ENCODE results near the gene MT1B.

MT1B gene

DNA sequence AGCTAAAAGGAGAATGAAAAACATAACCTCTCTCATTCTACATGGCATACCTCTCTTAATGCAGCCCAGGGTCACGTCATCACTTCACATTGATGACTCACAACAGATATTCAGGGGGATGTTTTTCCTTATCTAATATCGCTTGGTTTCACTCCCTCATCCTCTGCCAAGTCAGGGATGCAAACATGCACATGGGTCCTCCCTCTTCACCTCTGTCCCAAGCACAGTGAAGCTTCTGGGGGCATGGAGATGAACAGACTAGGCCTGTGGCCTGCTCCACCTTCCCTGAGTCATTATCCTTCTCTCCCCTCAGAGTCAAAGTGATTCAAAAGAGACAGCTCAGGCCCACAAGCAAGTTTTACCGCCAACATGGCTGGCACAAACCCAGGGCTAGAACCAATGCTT is 45.6 kb upstream of the MT1B start:
- H3K4me2 ChIP-seq (ENCODE audit: low read length, poor library complexity, severe bottlenecking), result no peak overlapping the region
- peak overlapping the region; percentile 71 to 80 for H3K4ac ChIP-seq (ENCODE audit: low read depth in 1 of 2, low read length in 2 of 2)
- peak overlapping the region; percentile 99 for H3K27ac ChIP-seq (ENCODE audit: low read length, poor library complexity, severe bottlenecking)
- peak overlapping the region; percentile 98 for H2BK5ac ChIP-seq (ENCODE audit: low read depth, low read length, poor library complexity, severe bottlenecking)
- H3K14ac ChIP-seq (ENCODE audit: low read length in 2 of 2), result no peak overlapping the region
- no peaks in the 10 kb centered on the region for H3K9me3 ChIP-seq (ENCODE audit: control insufficient read depth, low read length)
- WGBS, result 18% methylated on average over 3 of the region's 3 CpGs
- H4K91ac ChIP-seq (ENCODE audit: low read length), result peak overlapping the region; percentile 74
- peak overlapping the region; percentile 76 for H2AK5ac ChIP-seq (ENCODE audit: low read length, severe bottlenecking)
- H2BK12ac ChIP-seq (ENCODE audit: low read length in 2 of 2), result peak overlapping the region; percentile 94 to 98
- peak overlapping the region; percentile 40 to 81 for H3K18ac ChIP-seq (ENCODE audit: low read depth in 1 of 2, low read length in 2 of 2)
- peak overlapping the region; percentile 36 for H2BK120ac ChIP-seq (ENCODE audit: low read depth, low read length)
- peak overlapping the region; percentile 76 for H4K8ac ChIP-seq (ENCODE audit: low read length)
- H3K4me3 ChIP-seq (ENCODE audit: insufficient read depth in 1 of 2, low read depth in 1 of 2, low read length in 2 of 2), result peak overlapping the region in 1 of 2 experiments; percentile 69
- DNase-seq, result no peak
- H3K4me1 ChIP-seq (ENCODE audit: control insufficient read depth, insufficient read depth, low read depth, low read length), result peaks cover 27% of the 10 kb centered on the region
- no peaks in the 10 kb centered on the region for H3K27me3 ChIP-seq (ENCODE audit: control insufficient read depth in 1 of 2, insufficient read depth in 1 of 2, low read length in 2 of 2)
- no peaks in the 10 kb centered on the region for H3K36me3 ChIP-seq (ENCODE audit: control insufficient read depth in 1 of 2, insufficient read depth in 2 of 2, low read depth in 1 of 2, low read length in 2 of 2)
- no peak overlapping the region for H3K23ac ChIP-seq (ENCODE audit: low read length in 2 of 2)
- no peak overlapping the region for H2AFZ ChIP-seq (ENCODE audit: low read depth, low read length)
- no peak overlapping the region for H2BK15ac ChIP-seq (ENCODE audit: low read depth, poor library complexity, severe bottlenecking)
- peak overlapping the region; percentile 84 for H3K9ac ChIP-seq (ENCODE audit: low read length)
- peaks cover 4% of the 10 kb centered on the region for H3K79me1 ChIP-seq (replicated peaks; ENCODE audit: low read length, poor library complexity, severe bottlenecking)

DNA sequence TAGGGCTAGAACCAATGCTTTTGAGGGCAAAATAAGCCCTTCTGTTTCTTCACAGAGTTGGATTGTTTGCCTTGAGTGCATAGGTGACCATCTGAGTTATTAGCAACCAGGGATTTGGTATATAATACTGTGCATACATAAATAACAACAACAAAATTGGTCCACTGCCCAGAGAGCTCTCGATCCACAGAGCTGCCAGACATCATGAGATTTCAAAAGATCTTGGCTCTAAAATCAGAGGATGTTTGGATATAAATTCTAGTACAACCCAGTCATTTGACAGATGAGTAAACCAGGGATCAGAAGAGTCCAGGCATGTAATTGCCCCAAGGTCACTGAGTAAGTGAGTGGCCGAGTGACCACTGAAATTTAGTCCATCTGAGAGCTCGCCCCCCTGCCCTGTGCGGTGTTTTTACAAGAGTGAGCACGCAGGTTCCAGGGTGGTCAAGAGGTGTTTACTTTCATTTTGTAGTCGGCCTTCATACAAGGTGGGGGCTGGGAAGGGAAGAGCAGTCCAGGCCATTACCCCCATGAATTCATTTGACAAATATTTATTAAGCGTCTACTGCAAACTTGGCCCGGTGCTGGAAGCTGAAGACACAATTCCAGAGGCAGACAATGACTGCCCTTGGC is 45.1 kb upstream of the MT1B start:
- no peak overlapping the region for H3K14ac ChIP-seq (ENCODE audit: low read length in 2 of 2)
- peak overlapping the region in 1 of 2 experiments; percentile 69 for H3K4me3 ChIP-seq (ENCODE audit: insufficient read depth in 1 of 2, low read depth in 1 of 2, low read length in 2 of 2)
- peak overlapping the region; percentile 99 for H3K27ac ChIP-seq (ENCODE audit: low read length, poor library complexity, severe bottlenecking)
- H2BK12ac ChIP-seq (ENCODE audit: low read length in 2 of 2), result peak overlapping the region; percentile 97 to 98
- H2BK5ac ChIP-seq (ENCODE audit: low read depth, low read length, poor library complexity, severe bottlenecking), result peak overlapping the region; percentile 98
- H3K23ac ChIP-seq (ENCODE audit: low read length in 2 of 2), result no peak overlapping the region
- 0% methylated on average over 5 of the region's 8 CpGs for WGBS
- H2BK120ac ChIP-seq (ENCODE audit: low read depth, low read length), result peak overlapping the region; percentile 93
- H3K9me3 ChIP-seq (ENCODE audit: control insufficient read depth, low read length), result no peaks in the 10 kb centered on the region
- H3K27me3 ChIP-seq (ENCODE audit: control insufficient read depth in 1 of 2, insufficient read depth in 1 of 2, low read length in 2 of 2), result no peaks in the 10 kb centered on the region
- peak overlapping the region; percentile 100 for H4K8ac ChIP-seq (ENCODE audit: low read length)
- H3K36me3 ChIP-seq (ENCODE audit: control insufficient read depth in 1 of 2, insufficient read depth in 2 of 2, low read depth in 1 of 2, low read length in 2 of 2), result no peaks in the 10 kb centered on the region
- H2AK5ac ChIP-seq (ENCODE audit: low read length, severe bottlenecking), result peak overlapping the region; percentile 18
- DNase-seq, result peak; percentile 98
- no peak overlapping the region for H2BK15ac ChIP-seq (ENCODE audit: low read depth, poor library complexity, severe bottlenecking)
- H3K4ac ChIP-seq (ENCODE audit: low read depth in 1 of 2, low read length in 2 of 2), result peak overlapping the region; percentile 27 to 50
- H3K4me2 ChIP-seq (ENCODE audit: low read length, poor library complexity, severe bottlenecking), result peak overlapping the region; percentile 1
- H3K9ac ChIP-seq (ENCODE audit: low read length), result peak overlapping the region; percentile 84
- peak overlapping the region; percentile 100 for H4K91ac ChIP-seq (ENCODE audit: low read length)
- peaks cover 32% of the 10 kb centered on the region for H3K4me1 ChIP-seq (ENCODE audit: control insufficient read depth, insufficient read depth, low read depth, low read length)
- peaks cover 4% of the 10 kb centered on the region for H3K79me1 ChIP-seq (replicated peaks; ENCODE audit: low read length, poor library complexity, severe bottlenecking)
- H2AFZ ChIP-seq (ENCODE audit: low read depth, low read length), result peak overlapping the region; percentile 36
- H3K18ac ChIP-seq (ENCODE audit: low read depth in 1 of 2, low read length in 2 of 2), result peak overlapping the region; percentile 88 to 96

DNA sequence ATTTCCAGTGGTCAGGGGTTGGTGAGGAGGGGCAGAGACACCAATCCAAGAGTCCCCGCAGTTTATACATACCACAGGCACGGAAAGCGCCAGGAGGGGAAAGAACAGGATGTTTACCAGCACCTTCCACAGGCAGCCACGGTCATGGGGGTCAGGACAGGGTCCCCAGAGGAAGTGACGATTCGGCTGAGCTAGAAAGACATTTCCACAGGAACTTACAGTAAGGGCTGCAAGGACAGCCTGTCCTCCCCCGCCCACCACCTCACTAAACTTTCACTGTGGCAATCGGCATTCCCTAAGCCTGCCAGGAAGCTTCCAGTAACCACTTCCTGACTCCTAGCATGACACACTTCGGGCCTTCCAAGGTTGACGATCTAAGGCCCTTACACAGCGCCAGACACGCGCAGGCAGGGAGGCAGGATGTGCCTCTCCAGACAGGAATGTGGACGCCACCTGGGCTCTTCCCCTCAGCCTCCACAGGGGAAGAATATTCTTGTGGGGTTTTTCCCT is 44.5 kb upstream of the MT1B start:
- H2BK120ac ChIP-seq (ENCODE audit: low read depth, low read length), result peak overlapping the region; percentile 93
- H3K4ac ChIP-seq (ENCODE audit: low read depth in 1 of 2, low read length in 2 of 2), result peak overlapping the region; percentile 99 to 100
- 0% methylated on average over 14 of the region's 14 CpGs for WGBS
- DNase-seq, result peak; percentile 100
- peak overlapping the region; percentile 97 to 99 for H2BK12ac ChIP-seq (ENCODE audit: low read length in 2 of 2)
- H3K4me2 ChIP-seq (ENCODE audit: low read length, poor library complexity, severe bottlenecking), result peak overlapping the region; percentile 1
- H4K91ac ChIP-seq (ENCODE audit: low read length), result peak overlapping the region; percentile 100
- peak overlapping the region in 1 of 2 experiments; percentile 69 for H3K4me3 ChIP-seq (ENCODE audit: insufficient read depth in 1 of 2, low read depth in 1 of 2, low read length in 2 of 2)
- H4K8ac ChIP-seq (ENCODE audit: low read length), result peak overlapping the region; percentile 100
- H3K18ac ChIP-seq (ENCODE audit: low read depth in 1 of 2, low read length in 2 of 2), result peak overlapping the region; percentile 96 to 100
- peak overlapping the region; percentile 84 for H3K9ac ChIP-seq (ENCODE audit: low read length)
- H2BK15ac ChIP-seq (ENCODE audit: low read depth, poor library complexity, severe bottlenecking), result no peak overlapping the region
- H3K27ac ChIP-seq (ENCODE audit: low read length, poor library complexity, severe bottlenecking), result peak overlapping the region; percentile 99
- H3K23ac ChIP-seq (ENCODE audit: low read length in 2 of 2), result peak overlapping the region in 1 of 2 experiments; percentile 2
- no peaks in the 10 kb centered on the region for H3K9me3 ChIP-seq (ENCODE audit: control insufficient read depth, low read length)
- peaks cover 34% of the 10 kb centered on the region for H3K4me1 ChIP-seq (ENCODE audit: control insufficient read depth, insufficient read depth, low read depth, low read length)
- no peaks in the 10 kb centered on the region for H3K27me3 ChIP-seq (ENCODE audit: control insufficient read depth in 1 of 2, insufficient read depth in 1 of 2, low read length in 2 of 2)
- H2AK5ac ChIP-seq (ENCODE audit: low read length, severe bottlenecking), result peak overlapping the region; percentile 5
- H2AFZ ChIP-seq (ENCODE audit: low read depth, low read length), result peak overlapping the region; percentile 36
- H3K36me3 ChIP-seq (ENCODE audit: control insufficient read depth in 1 of 2, insufficient read depth in 2 of 2, low read depth in 1 of 2, low read length in 2 of 2), result no peaks in the 10 kb centered on the region
- H3K79me1 ChIP-seq (replicated peaks; ENCODE audit: low read length, poor library complexity, severe bottlenecking), result peaks cover 4% of the 10 kb centered on the region
- H3K14ac ChIP-seq (ENCODE audit: low read length in 2 of 2), result no peak overlapping the region
- H2BK5ac ChIP-seq (ENCODE audit: low read depth, low read length, poor library complexity, severe bottlenecking), result peak overlapping the region; percentile 98

DNA sequence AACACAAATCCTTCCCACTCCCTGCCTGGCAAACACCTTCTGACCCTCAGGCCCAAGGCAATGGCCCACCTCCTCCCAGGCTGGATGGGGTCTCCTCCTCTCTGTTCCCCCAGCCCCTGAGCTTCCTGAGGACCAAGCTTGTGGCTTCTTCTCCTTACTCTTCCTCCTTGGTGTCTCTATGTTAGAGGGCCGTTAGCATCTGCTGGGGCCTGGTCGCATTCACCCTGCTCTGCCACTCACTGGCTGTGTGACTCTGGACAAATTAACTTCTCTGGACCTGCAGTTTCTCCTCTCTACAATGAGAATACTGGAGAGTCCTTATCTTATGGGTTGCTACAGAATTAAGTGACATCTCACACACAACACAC is 44.0 kb upstream of the MT1B start:
- Histone ChIP-seq H3K36me3 (ENCODE audit: control insufficient read depth in 1 of 2, insufficient read depth in 2 of 2, low read depth in 1 of 2, low read length in 2 of 2) (no peaks in the 10 kb centered on the region), H2BK5ac (ENCODE audit: low read depth, low read length, poor library complexity, severe bottlenecking) (peak overlapping the region; percentile 79), H3K23ac (ENCODE audit: low read length in 2 of 2) (peak overlapping the region; percentile 2 to 75), H3K4me2 (ENCODE audit: low read length, poor library complexity, severe bottlenecking) (no peak overlapping the region), H3K18ac (ENCODE audit: low read depth in 1 of 2, low read length in 2 of 2) (peak overlapping the region; percentile 96 to 100), H4K91ac (ENCODE audit: low read length) (peak overlapping the region; percentile 100), H2BK15ac (ENCODE audit: low read depth, poor library complexity, severe bottlenecking) (peak overlapping the region; percentile 6), H2AFZ (ENCODE audit: low read depth, low read length) (no peak overlapping the region), H3K4me3 (ENCODE audit: insufficient read depth in 1 of 2, low read depth in 1 of 2, low read length in 2 of 2) (peak overlapping the region in 1 of 2 experiments; percentile 92), H2AK5ac (ENCODE audit: low read length, severe bottlenecking) (peak overlapping the region; percentile 34), H2BK12ac (ENCODE audit: low read length in 2 of 2) (peak overlapping the region; percentile 97 to 99), H3K27ac (ENCODE audit: low read length, poor library complexity, severe bottlenecking) (peak overlapping the region; percentile 99), H3K4ac (ENCODE audit: low read depth in 1 of 2, low read length in 2 of 2) (peak overlapping the region; percentile 99 to 100), H3K79me1 (replicated peaks; ENCODE audit: low read length, poor library complexity, severe bottlenecking) (peaks cover 4% of the 10 kb centered on the region), H3K9ac (ENCODE audit: low read length) (peak overlapping the region; percentile 84), H3K4me1 (ENCODE audit: control insufficient read depth, insufficient read depth, low read depth, low read length) (peaks cover 34% of the 10 kb centered on the region), H3K14ac (ENCODE audit: low read length in 2 of 2) (peak overlapping the region in 1 of 2 experiments; percentile 98), H3K9me3 (ENCODE audit: control insufficient read depth, low read length) (no peaks in the 10 kb centered on the region), H2BK120ac (ENCODE audit: low read depth, low read length) (peak overlapping the region; percentile 88), H4K8ac (ENCODE audit: low read length) (peak overlapping the region; percentile 100), H3K27me3 (ENCODE audit: control insufficient read depth in 1 of 2, insufficient read depth in 1 of 2, low read length in 2 of 2) (no peaks in the 10 kb centered on the region)
- WGBS, result 45% methylated on average over 2 of the region's 2 CpGs
- no peak for DNase-seq
